ENCODE measurements around the gene CTPS2. TPM values are rescaled to one million over a fixed set of nuclear protein-coding genes. Genes with fewer than 3 reads are reported as not detected.

CTPS2 gene
- total RNA-seq, 1 experiment from 2014 or later, result 9.6 TPM

DNA sequence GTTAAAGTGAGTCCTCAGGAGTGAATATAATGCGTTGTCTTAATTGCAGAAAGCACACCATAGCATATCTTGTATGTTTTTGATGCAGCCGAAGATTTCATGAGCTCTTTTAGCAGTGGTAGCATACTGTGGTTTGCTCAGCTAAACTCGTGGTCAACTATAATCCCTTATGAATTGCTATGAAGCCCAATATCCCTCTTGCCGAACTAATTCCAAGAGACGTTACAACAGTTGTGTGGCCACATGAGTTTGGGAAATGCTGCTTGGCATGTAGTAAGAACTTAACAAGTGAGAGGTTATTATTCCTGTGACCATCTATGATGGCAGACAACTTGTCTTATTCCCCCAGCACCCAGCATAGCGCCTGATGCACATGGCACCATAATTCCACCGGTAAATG, 37.7 kb upstream of the CTPS2 start:
- TF ChIP-seq, protein P1, sequence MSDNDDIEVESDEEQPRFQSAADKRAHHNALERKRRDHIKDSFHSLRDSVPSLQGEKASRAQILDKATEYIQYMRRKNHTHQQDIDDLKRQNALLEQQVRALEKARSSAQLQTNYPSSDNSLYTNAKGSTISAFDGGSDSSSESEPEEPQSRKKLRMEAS (IDR thresholded peaks at IDR 0.05), result no peak
- TF ChIP-seq RAD21 (IDR thresholded peaks at IDR 0.05; ENCODE audit: low read depth), result no peak
- TF ChIP-seq TCF7L2 (IDR thresholded peaks at IDR 0.05; ENCODE audit: borderline replicate concordance, extremely low read depth, insufficient read depth, insufficient read length), result no peak
- no peak for TF ChIP-seq SRF (IDR thresholded peaks at IDR 0.05; ENCODE audit: low read depth)
- TF ChIP-seq, protein P2, sequence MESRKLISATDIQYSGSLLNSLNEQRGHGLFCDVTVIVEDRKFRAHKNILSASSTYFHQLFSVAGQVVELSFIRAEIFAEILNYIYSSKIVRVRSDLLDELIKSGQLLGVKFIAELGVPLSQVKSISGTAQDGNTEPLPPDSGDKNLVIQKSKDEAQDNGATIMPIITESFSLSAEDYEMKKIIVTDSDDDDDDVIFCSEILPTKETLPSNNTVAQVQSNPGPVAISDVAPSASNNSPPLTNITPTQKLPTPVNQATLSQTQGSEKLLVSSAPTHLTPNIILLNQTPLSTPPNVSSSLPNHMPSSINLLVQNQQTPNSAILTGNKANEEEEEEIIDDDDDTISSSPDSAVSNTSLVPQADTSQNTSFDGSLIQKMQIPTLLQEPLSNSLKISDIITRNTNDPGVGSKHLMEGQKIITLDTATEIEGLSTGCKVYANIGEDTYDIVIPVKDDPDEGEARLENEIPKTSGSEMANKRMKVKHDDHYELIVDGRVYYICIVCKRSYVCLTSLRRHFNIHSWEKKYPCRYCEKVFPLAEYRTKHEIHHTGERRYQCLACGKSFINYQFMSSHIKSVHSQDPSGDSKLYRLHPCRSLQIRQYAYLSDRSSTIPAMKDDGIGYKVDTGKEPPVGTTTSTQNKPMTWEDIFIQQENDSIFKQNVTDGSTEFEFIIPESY (IDR thresholded peaks at IDR 0.05; ENCODE audit: extremely low read depth, insufficient replicate concordance, low read length), result no peak
- no peak for TF ChIP-seq FOSL1 (IDR thresholded peaks at IDR 0.05; ENCODE audit: low read depth)
- TF ChIP-seq SP1 (IDR thresholded peaks at IDR 0.05; ENCODE audit: low read depth), result no peak
- TF ChIP-seq, protein P3, sequence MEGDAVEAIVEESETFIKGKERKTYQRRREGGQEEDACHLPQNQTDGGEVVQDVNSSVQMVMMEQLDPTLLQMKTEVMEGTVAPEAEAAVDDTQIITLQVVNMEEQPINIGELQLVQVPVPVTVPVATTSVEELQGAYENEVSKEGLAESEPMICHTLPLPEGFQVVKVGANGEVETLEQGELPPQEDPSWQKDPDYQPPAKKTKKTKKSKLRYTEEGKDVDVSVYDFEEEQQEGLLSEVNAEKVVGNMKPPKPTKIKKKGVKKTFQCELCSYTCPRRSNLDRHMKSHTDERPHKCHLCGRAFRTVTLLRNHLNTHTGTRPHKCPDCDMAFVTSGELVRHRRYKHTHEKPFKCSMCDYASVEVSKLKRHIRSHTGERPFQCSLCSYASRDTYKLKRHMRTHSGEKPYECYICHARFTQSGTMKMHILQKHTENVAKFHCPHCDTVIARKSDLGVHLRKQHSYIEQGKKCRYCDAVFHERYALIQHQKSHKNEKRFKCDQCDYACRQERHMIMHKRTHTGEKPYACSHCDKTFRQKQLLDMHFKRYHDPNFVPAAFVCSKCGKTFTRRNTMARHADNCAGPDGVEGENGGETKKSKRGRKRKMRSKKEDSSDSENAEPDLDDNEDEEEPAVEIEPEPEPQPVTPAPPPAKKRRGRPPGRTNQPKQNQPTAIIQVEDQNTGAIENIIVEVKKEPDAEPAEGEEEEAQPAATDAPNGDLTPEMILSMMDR (IDR thresholded peaks at IDR 0.05 in 2 of 3, conservative IDR thresholded peaks at IDR 0.05 in 1 of 3; ENCODE audit: borderline replicate concordance in 1 of 3, insufficient read depth in 1 of 3, low read depth in 2 of 3, low read length in 2 of 3), result no peak
- no peak for TF ChIP-seq EZH2 (IDR thresholded peaks at IDR 0.05)
- no peak for TF ChIP-seq ELF1 (IDR thresholded peaks at IDR 0.05; ENCODE audit: borderline replicate concordance, low read depth)
- no peak for TF ChIP-seq POLR2AphosphoS5 (IDR thresholded peaks at IDR 0.05; ENCODE audit: low read depth, low read length)
- no peak for TF ChIP-seq EZH2phosphoT487 (IDR thresholded peaks at IDR 0.05; ENCODE audit: borderline replicate concordance)
- no peak for TF ChIP-seq YY1 (IDR thresholded peaks at IDR 0.05; ENCODE audit: extremely low read depth, insufficient replicate concordance, low read depth, low read length)
- no peak for TF ChIP-seq JUND (IDR thresholded peaks at IDR 0.05)
- no peak for TF ChIP-seq CBX3 (IDR thresholded peaks at IDR 0.05; ENCODE audit: low read depth)
- TF ChIP-seq ATF3 (IDR thresholded peaks at IDR 0.05), result no peak
- no peak for TF ChIP-seq EGR1 (IDR thresholded peaks at IDR 0.05; ENCODE audit: low read depth)
- no peak for TF ChIP-seq POLR2A (IDR thresholded peaks at IDR 0.05; ENCODE audit: borderline replicate concordance, extremely low read depth, insufficient read depth, insufficient read length)
- H3K9me2 ChIP-seq (ENCODE audit: insufficient read depth), result no peaks in the 10 kb centered on the region
- no peak overlapping the region for H3K4me3 ChIP-seq (replicated peaks in 1 of 2; ENCODE audit: low read depth in 1 of 2, low read length in 2 of 2)
- ATAC-seq (no peak), DNase-seq (ENCODE audit: low read depth, low spot score) (no peak)
- H3K36me3 ChIP-seq (ENCODE audit: control insufficient read depth in 1 of 2, insufficient read depth in 2 of 2, low read length in 2 of 2), result no peaks in the 10 kb centered on the region; a peak in 2 of 4 replicates
- no peak overlapping the region for H3K27ac ChIP-seq (ENCODE audit: low read depth, low read length)
- H3K4me1 ChIP-seq (ENCODE audit: control insufficient read depth in 1 of 2, insufficient read depth in 2 of 2, low read length in 2 of 2), result no peaks in the 10 kb centered on the region
- ChIA-PET RAD21 (ENCODE audit: low non-redundant PET in 1 of 2, low total read pairs in 2 of 2, uncharacterized antibody in 2 of 2, unreplicated experiment in 2 of 2) (no interaction called here), CTCF (no interaction called here), POLR2A (no interaction called here)
- H3K9me3 ChIP-seq (ENCODE audit: control insufficient read depth in 1 of 2, insufficient read depth in 1 of 2, low read depth in 1 of 2, low read length in 2 of 2), result no peaks in the 10 kb centered on the region
- intact Hi-C loops (cut with micrococcal nuclease), result no loop called here
- no peaks in the 10 kb centered on the region for H3K27me3 ChIP-seq (ENCODE audit: insufficient read depth, low read length)
- no peaks in the 10 kb centered on the region for H4K20me1 ChIP-seq (ENCODE audit: insufficient read depth)
- H3K4me2 ChIP-seq (ENCODE audit: low read length), result no peak overlapping the region
- BruUV-seq (replicated peaks), result no TSS peak
- no peak overlapping the region for H2AFZ ChIP-seq (ENCODE audit: low read depth, low read length, poor library complexity, severe bottlenecking)
- no peaks in the 10 kb centered on the region for H3K79me2 ChIP-seq (ENCODE audit: insufficient read depth, low read length)
- no peak overlapping the region for H3K9ac ChIP-seq (ENCODE audit: low read length)

Data from HCT116 (cell line).